Measurements from ENCODE around the gene HDDC2.

DNA sequence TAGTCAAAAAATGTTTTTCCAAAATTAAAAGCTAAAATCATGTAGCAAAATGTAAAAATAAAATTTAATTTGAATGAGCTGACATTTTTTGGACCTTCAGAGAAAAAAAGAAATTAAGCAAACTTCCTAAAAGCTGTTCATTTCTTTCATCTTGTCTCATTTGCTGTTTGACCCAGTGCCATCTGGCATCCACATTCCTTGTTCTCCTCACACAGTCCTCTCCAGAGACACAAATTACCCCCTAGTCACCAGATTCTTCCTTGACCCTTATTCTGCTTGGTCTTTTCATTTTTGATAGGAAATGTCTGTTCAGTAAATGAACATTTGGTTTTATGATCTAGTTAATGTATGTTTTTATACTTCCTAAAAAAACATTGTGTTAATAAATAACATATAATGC lies 55.2 kb downstream of the HDDC2 start:
- no peak for TF ChIP-seq CTCF (IDR thresholded peaks at IDR 0.05)
- no peak for TF ChIP-seq POLR2A (IDR thresholded peaks at IDR 0.05)

All from body of pancreas (tissue), 4 donors.